Adrenal gland (tissue), 12 donors: ENCODE data around the gene CTNS. TPM values are rescaled to one million over a fixed set of nuclear protein-coding genes. Genes with fewer than 3 reads are reported as not detected.
A peak's percentile ranks its signal among the peaks of the same experiment; 100 is the strongest.

Source experiments
- DNase-seq, 7 donors: peaks; one replicate each; pipeline ENCODE4 v3.0.0-alpha.2; 2019 to 2020
- H3K27ac ChIP-seq, 5 donors: fragments of 200-600 bp; sonication (generic) in 4 of 5; 1 replicate in 3 of 5; 2 replicates in 2 of 5; pipeline versions ENCODE4 v1.5.1 to v1.8.0; 2016 to 2020; ENCODE audit warnings: mild to moderate bottlenecking in 1 of 5
- H3K27me3 ChIP-seq: fragments of 200-600 bp; 2 replicates; pipeline ENCODE4 v1.8.0; 2021
- H3K36me3 ChIP-seq, 2 donors: fragments of 200-600 bp; replicated peaks in 1 of 2; 1 replicate in 1 of 2; 2 replicates in 1 of 2; pipeline versions ENCODE4 v1.5.1 to v1.8.0; 2018 to 2022
- H3K4me1 ChIP-seq, 2 donors: fragments of 200-600 bp; replicated peaks in 1 of 2; 1 replicate in 1 of 2; 2 replicates in 1 of 2; pipeline versions ENCODE4 v1.5.1 to v1.8.0; 2018 to 2021
- H3K4me3 ChIP-seq, 4 donors: fragments of 200-600 bp; sonication (generic) in 3 of 4; one replicate each; pipeline ENCODE4 v1.5.1; 2016 to 2018
- H3K9me3 ChIP-seq, 3 donors: fragments of 200-600 bp; sonication (generic) in 1 of 3; replicated peaks in 1 of 3; 1 replicate in 2 of 3; 2 replicates in 1 of 3; pipeline versions ENCODE4 v1.5.1 to v1.8.0; 2016 to 2021
- POLR2A ChIP-seq, 2 donors: fragments of 450-650 bp; IDR thresholded peaks; one replicate each; pipeline ENCODE4 v1.6.1; 2017; ENCODE audit warnings: antibody characterized with exemption in 2 of 2, mild to moderate bottlenecking in 2 of 2, moderate library complexity in 1 of 2
- WGBS, 4 donors: extraction: QIAGEN DNeasy Blood & Tissue Kit in 2 of 4; methylation state at CpG; one replicate each; pipeline versions ENCODE4 v1.1.5 to v1.1.7; 2013 to 2017; 5-methylcytosine and 5-hydroxymethylcytosine counted together
- intact Hi-C, 2 donors: fragments of 100-400 bp; cut with DNase I; formaldehyde crosslinking; loops; one replicate each; pipeline versions ENCODE4 v1.14.1 to v1.15.0; 2022 to 2023
- polyA plus RNA-seq, 3 donors: library from polyadenylated mRNA; stranded (reverse); fragments of 200-250 nt in 2 of 3; fragments of 350-450 nt in 1 of 3; fragmentation: Illumina TruSeq in 1 of 3; extraction: RNeasy Lipid Tissue Mini Kit (QIAGEN cat#74804) in 1 of 3; gene quantifications; one replicate each; pipeline ENCODE4 v1.2.3, GENCODE V29; 2013 to 2014
- total RNA-seq, 9 donors: library from RNA; depleted of rRNA in 4 of 9; stranded (reverse); fragments of >200 nt in 4 of 9; fragments of 120-200 nt in 1 of 9; fragmentation: NEBNext Ultra II Directional in 1 of 9; extraction: Animal tissue kit (Norgen Biotek cat#: 25700) in 1 of 9; gene quantifications; one replicate each; pipeline versions ENCODE4 v1.1.0 to v1.2.4, GENCODE V29; 2013 to 2023
- TF ChIP-seq, protein P1 (sequence below), 6 experiments: fragments of 450-650 bp in 4 of 6; fragments of 200-600 bp in 2 of 6; sonication (generic) in 1 of 6; IDR thresholded peaks; 1 replicate in 5 of 6; 2 replicates in 1 of 6; pipeline versions ENCODE4 v1.5.1 to v1.8.0; 2016 to 2021; ENCODE audit warnings: antibody characterized with exemption in 6 of 6, mild to moderate bottlenecking in 2 of 6, moderate library complexity in 1 of 6
- donor health status: healthy with polysubstance abuse.
- donor health status: Bipolar disorder and iron deficiency.
- donor health status: DM: yes; HTN: yes; CAD: no.
- donor health status: DM: no; HTN: no; CAD: no.
- donor health status: DM: no; HTN: no; CAD: no.
- donor health status: DM: yes; HTN: yes; CAD: no.

The CTNS gene
- total and polyA plus RNA-seq, 12 donors = 11.5 to 74.8 (median 29.6) TPM

DNA sequence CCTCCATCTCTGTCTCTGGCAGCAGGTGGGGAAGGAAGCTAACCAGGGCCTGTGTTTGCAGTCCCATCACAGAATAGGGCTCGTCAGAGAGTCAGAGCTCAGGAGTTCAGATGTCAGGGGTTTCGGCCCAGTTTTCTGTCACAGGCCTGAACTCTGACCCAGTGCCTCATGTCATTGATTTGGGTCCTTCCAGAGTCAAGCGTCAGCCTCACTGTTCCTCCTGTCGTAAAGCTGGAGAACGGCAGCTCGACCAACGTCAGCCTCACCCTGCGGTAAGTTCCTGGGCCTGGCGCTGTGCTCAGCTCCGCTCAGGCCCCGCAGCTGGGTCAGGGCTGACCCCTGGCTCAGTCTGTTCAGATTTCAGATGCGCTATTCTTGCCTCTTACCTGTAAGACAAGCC, 10.7 kb downstream of the CTNS start:
- H3K36me3 ChIP-seq = peaks cover 0 to 28% of the 10 kb centered on the region in 2 donors
- DNase-seq = no peak
- no peaks in the 10 kb centered on the region for H3K27me3 ChIP-seq
- TF ChIP-seq POLR2A (IDR thresholded peaks at IDR 0.05) = no peak
- TF ChIP-seq, protein P1, sequence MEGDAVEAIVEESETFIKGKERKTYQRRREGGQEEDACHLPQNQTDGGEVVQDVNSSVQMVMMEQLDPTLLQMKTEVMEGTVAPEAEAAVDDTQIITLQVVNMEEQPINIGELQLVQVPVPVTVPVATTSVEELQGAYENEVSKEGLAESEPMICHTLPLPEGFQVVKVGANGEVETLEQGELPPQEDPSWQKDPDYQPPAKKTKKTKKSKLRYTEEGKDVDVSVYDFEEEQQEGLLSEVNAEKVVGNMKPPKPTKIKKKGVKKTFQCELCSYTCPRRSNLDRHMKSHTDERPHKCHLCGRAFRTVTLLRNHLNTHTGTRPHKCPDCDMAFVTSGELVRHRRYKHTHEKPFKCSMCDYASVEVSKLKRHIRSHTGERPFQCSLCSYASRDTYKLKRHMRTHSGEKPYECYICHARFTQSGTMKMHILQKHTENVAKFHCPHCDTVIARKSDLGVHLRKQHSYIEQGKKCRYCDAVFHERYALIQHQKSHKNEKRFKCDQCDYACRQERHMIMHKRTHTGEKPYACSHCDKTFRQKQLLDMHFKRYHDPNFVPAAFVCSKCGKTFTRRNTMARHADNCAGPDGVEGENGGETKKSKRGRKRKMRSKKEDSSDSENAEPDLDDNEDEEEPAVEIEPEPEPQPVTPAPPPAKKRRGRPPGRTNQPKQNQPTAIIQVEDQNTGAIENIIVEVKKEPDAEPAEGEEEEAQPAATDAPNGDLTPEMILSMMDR (IDR thresholded peaks at IDR 0.05) = no peak
- no peak overlapping the region for H3K27ac ChIP-seq
- intact Hi-C loops = no loop called here
- WGBS, 4 donors = 73 to 83% (median 80%) methylated on average over 10 to 12 of the region's 12 CpGs
- no peak overlapping the region for H3K4me3 ChIP-seq
- no peaks in the 10 kb centered on the region for H3K4me1 ChIP-seq
- no peaks in the 10 kb centered on the region for H3K9me3 ChIP-seq

DNA sequence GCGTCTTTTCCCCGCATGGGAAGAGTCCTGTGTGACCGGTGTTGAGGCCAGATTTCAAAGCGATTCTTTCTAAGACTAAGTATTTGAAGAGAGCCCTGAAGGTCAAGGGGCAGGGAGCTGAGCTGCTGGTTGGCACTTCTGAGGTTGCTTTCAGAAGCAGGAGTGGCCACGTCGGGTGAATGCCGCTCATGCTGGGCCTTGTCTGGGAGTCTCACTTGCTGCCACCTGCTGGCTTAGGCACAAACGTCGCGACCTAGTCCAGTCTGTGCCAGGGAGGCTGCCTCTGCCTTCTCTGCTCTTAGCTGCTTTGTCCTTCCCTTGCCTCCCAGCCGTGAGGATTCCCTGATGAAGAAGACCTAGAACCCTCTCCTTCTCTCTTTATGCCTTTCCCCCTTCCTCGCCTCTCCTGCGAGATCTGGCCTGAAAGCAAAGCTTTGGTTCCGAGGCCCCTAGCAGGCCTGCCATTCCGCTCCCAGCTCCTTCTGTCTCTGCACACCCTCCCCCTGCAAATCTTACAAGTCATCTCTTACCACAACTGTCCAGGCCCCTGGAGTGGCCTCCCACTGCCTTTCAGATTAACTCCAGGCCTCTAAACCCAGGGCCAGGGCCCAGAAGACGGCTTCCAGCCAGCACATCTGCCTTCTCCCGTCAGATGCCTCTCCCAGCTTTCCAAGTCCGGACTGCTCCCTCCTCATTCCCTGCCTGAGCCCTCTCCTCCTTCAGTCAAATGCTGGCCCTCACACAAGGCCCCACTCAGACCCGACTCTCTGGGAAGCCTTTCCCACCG, 11.4 kb downstream of the CTNS start:
- intact Hi-C loops = no loop called here
- no peak overlapping the region for H3K4me3 ChIP-seq
- H3K9me3 ChIP-seq = no peaks in the 10 kb centered on the region
- no peaks in the 10 kb centered on the region for H3K4me1 ChIP-seq
- peak; percentile 63 to 86 (median 80) for DNase-seq
- H3K27me3 ChIP-seq = no peaks in the 10 kb centered on the region
- H3K27ac ChIP-seq = no peak overlapping the region
- H3K36me3 ChIP-seq = peaks cover 0 to 28% of the 10 kb centered on the region in 2 donors
- TF ChIP-seq POLR2A (IDR thresholded peaks at IDR 0.05) = no peak
- TF ChIP-seq, protein P1 (IDR thresholded peaks at IDR 0.05) = peak; percentile 30 to 59 (median 49)
- WGBS, 4 donors = 65 to 74% (median 67%) methylated on average over 17 to 20 of the region's 20 CpGs

DNA sequence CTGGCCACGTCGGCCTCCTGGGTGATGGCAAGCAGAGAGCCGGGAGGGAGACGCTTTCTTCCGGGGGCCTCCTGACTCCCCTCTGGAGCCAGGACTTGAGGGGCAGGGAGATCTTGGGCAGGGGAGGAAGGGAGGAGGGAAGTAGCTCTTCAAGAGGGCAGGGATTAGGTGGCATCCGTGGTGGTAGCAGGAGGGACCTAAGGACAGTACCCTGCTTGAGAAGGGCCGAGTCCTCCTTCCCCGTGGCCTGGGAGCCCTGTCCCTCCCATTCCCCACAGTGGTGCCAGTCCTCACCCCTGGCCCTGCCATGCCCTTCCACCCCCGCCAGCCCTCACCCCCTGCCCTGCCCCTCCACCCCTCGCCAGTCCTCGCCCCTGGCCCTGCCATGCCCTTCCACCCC, 19.2 kb downstream of the CTNS start:
- peak overlapping the region in 1 of 5 donors; percentile 20 for H3K27ac ChIP-seq
- intact Hi-C loops = no loop called here
- DNase-seq = no peak
- 87 to 93% (median 88%) methylated on average over 6 to 11 of the region's 11 CpGs; no CpG with 5 or more reads in 1 of the 4 donors for WGBS, 4 donors
- H3K27me3 ChIP-seq = no peaks in the 10 kb centered on the region
- H3K9me3 ChIP-seq = no peaks in the 10 kb centered on the region
- no peaks in the 10 kb centered on the region for H3K36me3 ChIP-seq
- H3K4me3 ChIP-seq = no peak overlapping the region
- H3K4me1 ChIP-seq = peaks cover 22 to 27% of the 10 kb centered on the region in 2 donors
- TF ChIP-seq POLR2A (IDR thresholded peaks at IDR 0.05) = no peak
- TF ChIP-seq, protein P1 (IDR thresholded peaks at IDR 0.05) = no peak

DNA sequence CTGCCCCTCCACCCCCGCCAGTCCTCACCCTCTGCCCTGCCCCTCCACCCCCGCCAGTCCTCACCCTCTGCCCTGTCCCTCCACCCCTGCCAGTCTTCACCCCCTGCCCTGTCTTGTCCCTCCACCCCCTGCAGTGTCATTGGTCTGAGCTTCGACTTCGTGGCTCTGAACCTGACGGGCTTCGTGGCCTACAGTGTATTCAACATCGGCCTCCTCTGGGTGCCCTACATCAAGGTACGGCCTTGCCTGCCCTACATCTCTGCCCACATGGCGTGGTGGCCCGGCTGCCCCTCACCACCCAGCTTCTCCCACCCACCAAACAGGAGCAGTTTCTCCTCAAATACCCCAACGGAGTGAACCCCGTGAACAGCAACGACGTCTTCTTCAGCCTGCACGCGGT, 19.8 kb downstream of the CTNS start:
- TF ChIP-seq, protein P1 (IDR thresholded peaks at IDR 0.05) = no peak
- no peak for TF ChIP-seq POLR2A (IDR thresholded peaks at IDR 0.05)
- H3K27me3 ChIP-seq = no peaks in the 10 kb centered on the region
- H3K27ac ChIP-seq = peak overlapping the region in 1 of 5 donors; percentile 91
- H3K4me1 ChIP-seq = peaks cover 26 to 32% of the 10 kb centered on the region in 2 donors
- 87 to 91% (median 90%) methylated on average over 11 to 16 of the region's 16 CpGs for WGBS, 4 donors
- intact Hi-C loops = no loop called here
- no peak for DNase-seq
- H3K9me3 ChIP-seq = no peaks in the 10 kb centered on the region
- H3K36me3 ChIP-seq = no peaks in the 10 kb centered on the region
- H3K4me3 ChIP-seq = no peak overlapping the region
